Loucy (cell line): ENCODE data around the gene CAMTA1.

Experiments
- H2AFZ ChIP-seq: fragments of 200-600 bp; sonication (generic); 2 replicates; pipeline ENCODE4 v1.6.0; 2016; ENCODE audit warnings: antibody characterized with exemption, mild to moderate bottlenecking, low read length, moderate library complexity
- H3F3A ChIP-seq: fragments of 200-600 bp; 2 replicates; pipeline ENCODE4 v1.6.0; 2016; ENCODE audit warnings: antibody characterized with exemption, low read depth, mild to moderate bottlenecking
- H3K27me3 ChIP-seq: fragments of 200-600 bp; sonication (generic); 2 replicates; pipeline ENCODE4 v1.6.1; 2014; ENCODE audit warnings: low read length, mild to moderate bottlenecking; ENCODE audit not compliant: insufficient read depth, poor library complexity, severe bottlenecking
- H3K36me3 ChIP-seq: fragments of 200-600 bp; sonication (generic); 2 replicates; pipeline ENCODE4 v1.6.1; 2016; ENCODE audit warnings: low read length; ENCODE audit not compliant: insufficient read depth
- H3K4me1 ChIP-seq: fragments of 200-600 bp; sonication (generic); 2 replicates; pipeline ENCODE4 v1.5.1; 2014; ENCODE audit warnings: low read length, mild to moderate bottlenecking; ENCODE audit not compliant: insufficient read depth, poor library complexity, severe bottlenecking
- H3K4me2 ChIP-seq: fragments of 200-600 bp; sonication (generic); 2 replicates; pipeline ENCODE4 v1.6.0; 2014; ENCODE audit warnings: antibody characterized with exemption, low read length, low read depth, mild to moderate bottlenecking; ENCODE audit not compliant: poor library complexity, severe bottlenecking
- H3K4me3 ChIP-seq: fragments of 200-600 bp; sonication (generic); 2 replicates; pipeline ENCODE4 v1.5.1; 2014; ENCODE audit warnings: low read length, mild to moderate bottlenecking, mixed read lengths; ENCODE audit not compliant: poor library complexity, severe bottlenecking
- H3K79me2 ChIP-seq: fragments of 200-600 bp; sonication (generic); 2 replicates; pipeline ENCODE4 v1.6.1; 2014; ENCODE audit warnings: low read length; ENCODE audit not compliant: insufficient read depth
- H3K9ac ChIP-seq: fragments of 200-600 bp; sonication (generic); 2 replicates; pipeline ENCODE4 v1.6.0; 2014; ENCODE audit warnings: mild to moderate bottlenecking, low read depth, low read length, moderate library complexity; ENCODE audit not compliant: poor library complexity, severe bottlenecking
- H3K9me2 ChIP-seq: fragments of 200-600 bp; sonication (generic); replicated peaks from 2 replicates; pipeline ENCODE4 v1.6.1; 2016; ENCODE audit warnings: low read depth, low read length, mixed read lengths
- H3K9me3 ChIP-seq: fragments of 200-600 bp; sonication (generic); 2 replicates; pipeline ENCODE4 v1.6.1; 2014; ENCODE audit warnings: mild to moderate bottlenecking, antibody characterized with exemption, low read length, low read depth; ENCODE audit not compliant: insufficient read depth
- H4K20me1 ChIP-seq: fragments of 200-600 bp; sonication (generic); 2 replicates; pipeline ENCODE4 v1.6.0; 2014; ENCODE audit warnings: antibody characterized with exemption, low read length, mild to moderate bottlenecking; ENCODE audit not compliant: insufficient read depth, poor library complexity, severe bottlenecking
- CTCF ChIP-seq: fragments of 200-600 bp; sonication (generic); conservative IDR thresholded peaks from 2 replicates; pipeline ENCODE4 v1.5.1; 2014; ENCODE audit warnings: mild to moderate bottlenecking, antibody characterized with exemption, low read length
- EZH2phosphoT487 ChIP-seq: fragments of 200-600 bp; IDR thresholded peaks from 2 replicates; pipeline ENCODE4 v1.6.1; 2018; ENCODE audit warnings: antibody characterized with exemption, mild to moderate bottlenecking, moderate library complexity, borderline replicate concordance

CAMTA1 gene

GRCh38 chr1:7447093-7447492 is 661.8 kb downstream of the CAMTA1 start:
- Histone ChIP-seq H3K4me2 (no peak overlapping the region), H4K20me1 (no peaks in the 10 kb centered on the region), H3K27me3 (no peaks in the 10 kb centered on the region), H3K9me3 (no peaks in the 10 kb centered on the region; the same call in 1 of the 2 replicates), H2AFZ (no peak overlapping the region), H3K36me3 (no peaks in the 10 kb centered on the region), H3K9ac (no peak overlapping the region), H3K9me2 (no peaks in the 10 kb centered on the region), H3K79me2 (no peaks in the 10 kb centered on the region), H3K4me1 (no peaks in the 10 kb centered on the region), H3F3A (no peaks in the 10 kb centered on the region), H3K4me3 (no peak overlapping the region)
- no peak for TF ChIP-seq EZH2phosphoT487
- no peak for TF ChIP-seq CTCF

- no peaks in the 10 kb centered on the region for H3K79me2 ChIP-seq
- H3K9ac ChIP-seq: no peak overlapping the region
- H3K4me3 ChIP-seq: no peak overlapping the region
- no peak for TF ChIP-seq EZH2phosphoT487
- no peak for TF ChIP-seq CTCF
- H3K36me3 ChIP-seq: no peaks in the 10 kb centered on the region
- H3F3A ChIP-seq: no peaks in the 10 kb centered on the region
- no peaks in the 10 kb centered on the region for H3K4me1 ChIP-seq
- no peaks in the 10 kb centered on the region for H4K20me1 ChIP-seq
- no peaks in the 10 kb centered on the region; the same call in 1 of the 2 replicates for H3K9me3 ChIP-seq
- no peaks in the 10 kb centered on the region for H3K27me3 ChIP-seq
- no peak overlapping the region for H2AFZ ChIP-seq
- no peak overlapping the region for H3K4me2 ChIP-seq
- no peaks in the 10 kb centered on the region for H3K9me2 ChIP-seq
Measured at GRCh38 chr1:7447736-7448135, 662.5 kb downstream of the CAMTA1 start.

- Histone ChIP-seq H3K79me2 (no peaks in the 10 kb centered on the region), H3K9ac (no peak overlapping the region), H3K27me3 (no peaks in the 10 kb centered on the region), H2AFZ (no peak overlapping the region), H3F3A (no peaks in the 10 kb centered on the region), H3K9me2 (no peaks in the 10 kb centered on the region), H3K36me3 (no peaks in the 10 kb centered on the region), H4K20me1 (no peaks in the 10 kb centered on the region), H3K4me3 (no peak overlapping the region), H3K4me1 (no peaks in the 10 kb centered on the region), H3K9me3 (no peaks in the 10 kb centered on the region; the same call in 1 of the 2 replicates), H3K4me2 (no peak overlapping the region)
- TF ChIP-seq EZH2phosphoT487 (no peak), CTCF (no peak)
Measured at GRCh38 chr1:7448986-7449385, 663.7 kb downstream of the CAMTA1 start.
